ENCODE measurements around the gene FIGNL1. TPM values are rescaled to one million over a fixed set of nuclear protein-coding genes. Genes with fewer than 3 reads are reported as not detected.

The FIGNL1 gene
- total RNA-seq, 1 donor from 2014 or later: 26.9 TPM

DNA sequence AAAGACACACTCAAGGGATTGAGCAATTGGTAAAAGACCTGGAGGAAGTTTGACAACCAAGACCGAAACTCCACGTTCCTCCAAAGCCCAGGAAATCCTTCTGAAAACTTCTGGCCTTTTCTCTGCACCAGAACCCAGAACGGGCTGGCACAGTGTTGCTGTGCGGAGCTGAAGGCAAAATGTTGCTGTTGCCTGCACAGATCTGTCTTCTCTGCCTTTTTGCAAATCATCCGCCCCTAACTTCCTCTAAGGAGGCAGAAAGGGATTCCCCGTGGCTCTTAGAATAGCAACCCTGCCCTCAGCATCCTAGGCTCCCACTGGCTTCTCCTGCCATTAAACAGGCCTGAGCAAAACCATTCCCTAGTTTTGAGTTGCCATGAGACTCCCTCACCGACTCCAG lies 44.9 kb downstream of the FIGNL1 start:
- H3K4me1 Mint-ChIP-seq (ENCODE audit: low read depth): no peaks in the 10 kb centered on the region
- TF ChIP-seq, protein P1, sequence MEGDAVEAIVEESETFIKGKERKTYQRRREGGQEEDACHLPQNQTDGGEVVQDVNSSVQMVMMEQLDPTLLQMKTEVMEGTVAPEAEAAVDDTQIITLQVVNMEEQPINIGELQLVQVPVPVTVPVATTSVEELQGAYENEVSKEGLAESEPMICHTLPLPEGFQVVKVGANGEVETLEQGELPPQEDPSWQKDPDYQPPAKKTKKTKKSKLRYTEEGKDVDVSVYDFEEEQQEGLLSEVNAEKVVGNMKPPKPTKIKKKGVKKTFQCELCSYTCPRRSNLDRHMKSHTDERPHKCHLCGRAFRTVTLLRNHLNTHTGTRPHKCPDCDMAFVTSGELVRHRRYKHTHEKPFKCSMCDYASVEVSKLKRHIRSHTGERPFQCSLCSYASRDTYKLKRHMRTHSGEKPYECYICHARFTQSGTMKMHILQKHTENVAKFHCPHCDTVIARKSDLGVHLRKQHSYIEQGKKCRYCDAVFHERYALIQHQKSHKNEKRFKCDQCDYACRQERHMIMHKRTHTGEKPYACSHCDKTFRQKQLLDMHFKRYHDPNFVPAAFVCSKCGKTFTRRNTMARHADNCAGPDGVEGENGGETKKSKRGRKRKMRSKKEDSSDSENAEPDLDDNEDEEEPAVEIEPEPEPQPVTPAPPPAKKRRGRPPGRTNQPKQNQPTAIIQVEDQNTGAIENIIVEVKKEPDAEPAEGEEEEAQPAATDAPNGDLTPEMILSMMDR (IDR thresholded peaks at IDR 0.05; ENCODE audit: unreplicated experiment): no peak
- no peaks in the 10 kb centered on the region for H3K9me3 Mint-ChIP-seq (ENCODE audit: low read depth)
- H3K27ac Mint-ChIP-seq: no peak overlapping the region
- no peaks in the 10 kb centered on the region for H3K36me3 Mint-ChIP-seq (ENCODE audit: insufficient read depth)
- H3K4me3 Mint-ChIP-seq (ENCODE audit: low read depth): no peak overlapping the region
- no peak for DNase-seq (ENCODE audit: low spot score, unreplicated experiment)
- peaks cover 28% of the 10 kb centered on the region for H3K27me3 Mint-ChIP-seq

DNA sequence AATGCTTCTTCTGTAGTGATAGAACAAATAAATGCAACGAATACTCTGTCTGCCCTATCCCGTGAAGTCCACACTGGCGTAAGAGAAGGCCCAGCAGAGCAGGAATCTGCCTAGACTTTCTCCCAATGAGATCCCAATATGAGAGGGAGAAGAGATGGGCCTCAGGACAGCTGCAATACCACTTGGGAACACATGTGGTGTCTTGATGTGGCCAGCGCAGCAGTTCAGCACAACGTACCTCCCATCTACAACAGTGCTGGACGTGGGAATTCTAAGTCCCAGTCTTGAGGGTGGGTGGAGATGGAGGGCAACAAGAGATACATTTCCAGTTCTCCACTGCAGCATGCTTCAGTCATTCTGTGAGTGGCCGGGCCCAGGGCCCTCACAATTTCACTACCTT lies 45.8 kb downstream of the FIGNL1 start:
- Mint-ChIP-seq H3K4me1 (ENCODE audit: low read depth) (no peaks in the 10 kb centered on the region), H3K4me3 (ENCODE audit: low read depth) (no peak overlapping the region), H3K27me3 (peaks cover 28% of the 10 kb centered on the region), H3K9me3 (ENCODE audit: low read depth) (no peaks in the 10 kb centered on the region), H3K27ac (no peak overlapping the region), H3K36me3 (ENCODE audit: insufficient read depth) (no peaks in the 10 kb centered on the region)
- TF ChIP-seq, protein P1 (IDR thresholded peaks at IDR 0.05; ENCODE audit: unreplicated experiment): peak; percentile 20
- DNase-seq (ENCODE audit: low spot score, unreplicated experiment): no peak

DNA sequence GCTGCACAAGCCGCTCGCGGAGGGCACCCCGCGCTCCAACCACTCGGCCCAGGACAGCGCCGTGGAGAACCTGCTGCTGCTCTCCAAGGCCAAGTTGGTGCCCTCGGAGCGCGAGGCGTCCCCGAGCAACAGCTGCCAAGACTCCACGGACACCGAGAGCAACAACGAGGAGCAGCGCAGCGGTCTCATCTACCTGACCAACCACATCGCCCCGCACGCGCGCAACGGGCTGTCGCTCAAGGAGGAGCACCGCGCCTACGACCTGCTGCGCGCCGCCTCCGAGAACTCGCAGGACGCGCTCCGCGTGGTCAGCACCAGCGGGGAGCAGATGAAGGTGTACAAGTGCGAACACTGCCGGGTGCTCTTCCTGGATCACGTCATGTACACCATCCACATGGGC lies 50.0 kb downstream of the FIGNL1 start:
- Mint-ChIP-seq H3K27me3 (peaks cover 9% of the 10 kb centered on the region), H3K27ac (no peak overlapping the region)

DNA sequence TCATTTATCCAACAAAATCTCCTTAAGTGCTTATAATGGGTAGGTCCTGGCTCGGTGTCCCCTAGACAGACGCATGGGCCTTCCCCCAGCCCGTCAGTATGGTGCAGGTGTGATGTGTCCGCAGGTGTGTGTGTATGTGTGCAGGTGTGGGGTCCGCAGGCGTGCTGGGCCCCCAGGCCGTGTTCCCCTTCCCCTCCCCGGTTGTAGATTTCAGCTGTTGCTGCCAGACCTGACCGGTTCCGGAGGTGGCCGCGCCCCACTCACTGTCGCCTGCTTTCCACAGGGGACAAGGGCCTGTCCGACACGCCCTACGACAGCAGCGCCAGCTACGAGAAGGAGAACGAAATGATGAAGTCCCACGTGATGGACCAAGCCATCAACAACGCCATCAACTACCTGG lies 50.5 kb downstream of the FIGNL1 start:
- no peak for DNase-seq (ENCODE audit: low spot score, unreplicated experiment)
- Mint-ChIP-seq H3K4me1 (ENCODE audit: low read depth) (no peaks in the 10 kb centered on the region), H3K27me3 (peaks cover 9% of the 10 kb centered on the region), H3K36me3 (ENCODE audit: insufficient read depth) (no peaks in the 10 kb centered on the region), H3K4me3 (ENCODE audit: low read depth) (no peak overlapping the region), H3K9me3 (ENCODE audit: low read depth) (no peaks in the 10 kb centered on the region), H3K27ac (no peak overlapping the region)
- TF ChIP-seq, protein P1 (IDR thresholded peaks at IDR 0.05; ENCODE audit: unreplicated experiment): no peak

More for the DNA sequence above, 50.0 kb downstream of the FIGNL1 start:
- no peaks in the 10 kb centered on the region for H3K4me1 Mint-ChIP-seq (ENCODE audit: low read depth)
- no peaks in the 10 kb centered on the region for H3K36me3 Mint-ChIP-seq (ENCODE audit: insufficient read depth)
- DNase-seq (ENCODE audit: low spot score, unreplicated experiment): no peak
- no peaks in the 10 kb centered on the region for H3K9me3 Mint-ChIP-seq (ENCODE audit: low read depth)
- no peak overlapping the region for H3K4me3 Mint-ChIP-seq (ENCODE audit: low read depth)
- TF ChIP-seq, protein P1 (IDR thresholded peaks at IDR 0.05; ENCODE audit: unreplicated experiment): no peak

DNA sequence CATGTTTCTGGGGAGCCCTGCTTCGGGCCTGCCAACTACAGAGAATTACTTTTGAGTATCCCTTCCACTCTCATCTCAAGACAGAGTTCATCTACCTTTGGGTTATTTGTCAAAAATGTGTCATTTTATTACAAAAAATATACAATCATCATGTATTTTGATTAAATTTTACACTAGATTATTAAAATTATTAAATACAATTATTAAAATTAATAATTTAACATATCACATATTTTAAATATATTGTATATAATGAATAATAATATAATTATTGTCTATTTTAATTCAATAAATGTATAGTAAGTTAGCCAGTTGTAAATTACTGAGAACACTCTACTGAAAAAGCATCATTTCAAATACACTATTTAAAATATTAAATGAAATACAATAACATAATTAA lies 50.9 kb downstream of the FIGNL1 start:
- Mint-ChIP-seq H3K4me3 (ENCODE audit: low read depth) (no peak overlapping the region), H3K27me3 (peaks cover 9% of the 10 kb centered on the region), H3K4me1 (ENCODE audit: low read depth) (no peaks in the 10 kb centered on the region), H3K27ac (no peak overlapping the region), H3K9me3 (ENCODE audit: low read depth) (no peaks in the 10 kb centered on the region), H3K36me3 (ENCODE audit: insufficient read depth) (no peaks in the 10 kb centered on the region)
- TF ChIP-seq, protein P1 (IDR thresholded peaks at IDR 0.05; ENCODE audit: unreplicated experiment): no peak
- no peak for DNase-seq (ENCODE audit: low spot score, unreplicated experiment)
